HG03280 (cell line): ENCODE results near the gene TCF12.
"Not testable (repeated sequence)": the region's sequence is repeated elsewhere in the genome, so short reads cannot be mapped to it uniquely, and the experiment has no call there.

Source experiments
- ATAC-seq: cut with Tn5 transposase; IDR thresholded peaks from one replicate; pipeline ENCODE4 v1.9.1; 2021; ENCODE audit warnings: mild to moderate bottlenecking, moderate library complexity; ENCODE audit not compliant: unreplicated experiment

TCF12 gene

GRCh38 chr15:57158997-57159668 lies 240.7 kb downstream of the TCF12 start:
- no peak for ATAC-seq

- ATAC-seq = no peak
Observed at GRCh38 chr15:57159767-57160166, 241.3 kb downstream of the TCF12 start.

- no peak for ATAC-seq
Observed at GRCh38 chr15:57160823-57161560, 242.5 kb downstream of the TCF12 start.

- not testable (repeated sequence) for ATAC-seq
Observed at GRCh38 chr15:57164251-57164650, 245.8 kb downstream of the TCF12 start.

DNA sequence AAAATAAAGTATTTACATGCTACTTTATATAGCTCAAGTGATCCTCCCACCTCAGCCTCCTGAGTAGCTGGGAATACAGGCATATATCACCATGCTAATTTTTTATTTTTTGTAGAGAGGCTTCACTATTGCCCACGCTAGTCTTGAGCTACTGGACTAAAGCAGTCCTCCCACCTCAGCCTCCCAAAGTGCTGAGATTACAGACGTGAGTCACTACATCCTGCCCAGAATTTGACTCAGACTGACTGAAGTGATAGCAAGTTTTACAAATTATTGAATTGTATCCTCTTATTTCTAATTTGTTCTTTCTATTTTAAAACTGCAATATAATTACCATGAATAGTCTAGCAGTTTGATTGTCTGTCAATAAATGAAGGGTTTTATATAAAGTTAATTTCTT lies 247.5 kb downstream of the TCF12 start:
- no peak for ATAC-seq

DNA sequence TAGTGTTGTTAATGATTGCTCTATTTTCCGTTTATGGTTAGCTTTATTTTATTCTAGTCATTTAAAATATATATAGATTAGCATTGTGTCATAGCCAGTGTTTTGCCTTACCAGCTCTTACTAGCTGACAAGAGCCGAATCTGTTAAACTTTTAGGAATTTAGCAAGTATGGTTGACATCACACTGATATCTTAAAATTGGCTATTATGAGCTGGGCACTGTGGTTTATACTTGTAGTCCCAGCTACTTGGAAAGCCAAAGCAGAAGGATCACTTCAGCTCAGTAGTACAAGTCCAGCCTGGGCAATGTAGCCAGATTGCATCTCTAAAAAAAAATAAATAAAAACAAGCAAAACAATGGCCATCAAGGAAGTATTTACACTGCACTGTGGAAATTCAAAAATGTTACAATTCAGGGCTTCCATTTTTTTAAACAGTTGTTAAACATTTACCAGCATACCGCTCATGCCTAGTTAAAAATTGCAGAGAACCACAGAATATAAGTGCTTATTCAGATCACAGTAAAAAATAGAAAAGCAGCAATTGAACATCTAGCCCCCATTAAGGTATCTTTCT lies 249.5 kb downstream of the TCF12 start:
- ATAC-seq = no peak

DNA sequence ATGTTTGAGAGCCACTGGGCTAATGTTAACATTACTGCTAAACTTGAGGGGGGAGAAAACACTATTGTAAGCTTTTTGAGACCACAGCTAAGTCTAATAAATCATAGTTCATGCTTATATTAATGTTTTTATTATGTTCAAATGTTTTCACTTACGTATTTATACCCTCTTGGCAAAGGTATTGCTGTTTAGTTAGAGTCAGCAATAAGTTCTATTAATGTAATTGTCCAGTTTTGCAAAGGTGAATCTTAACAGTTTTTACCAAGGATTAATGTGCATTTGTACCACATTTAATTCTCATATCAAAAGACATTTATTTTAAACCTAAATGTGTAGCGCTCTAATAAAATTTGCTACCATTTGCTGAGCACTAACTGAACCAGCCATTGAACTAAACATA lies 251.2 kb downstream of the TCF12 start:
- no peak for ATAC-seq

DNA sequence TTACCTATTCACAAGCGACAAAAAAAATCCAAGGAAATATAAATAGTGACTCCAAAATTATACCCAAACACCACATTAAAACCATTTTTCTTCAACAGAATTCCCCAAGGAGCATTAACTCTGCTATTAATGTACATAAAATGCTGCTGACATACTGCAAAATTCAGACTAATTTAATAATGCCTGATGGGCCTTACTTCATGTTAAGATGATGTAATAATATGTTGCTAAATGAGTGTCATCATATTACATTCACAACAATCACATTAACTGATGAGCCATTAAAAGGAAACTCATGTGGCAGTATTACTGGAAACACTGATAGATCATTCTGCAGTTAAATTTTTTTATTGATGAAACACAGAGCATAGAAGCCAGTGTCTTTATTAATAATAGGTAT lies 253.0 kb downstream of the TCF12 start:
- no peak for ATAC-seq

DNA sequence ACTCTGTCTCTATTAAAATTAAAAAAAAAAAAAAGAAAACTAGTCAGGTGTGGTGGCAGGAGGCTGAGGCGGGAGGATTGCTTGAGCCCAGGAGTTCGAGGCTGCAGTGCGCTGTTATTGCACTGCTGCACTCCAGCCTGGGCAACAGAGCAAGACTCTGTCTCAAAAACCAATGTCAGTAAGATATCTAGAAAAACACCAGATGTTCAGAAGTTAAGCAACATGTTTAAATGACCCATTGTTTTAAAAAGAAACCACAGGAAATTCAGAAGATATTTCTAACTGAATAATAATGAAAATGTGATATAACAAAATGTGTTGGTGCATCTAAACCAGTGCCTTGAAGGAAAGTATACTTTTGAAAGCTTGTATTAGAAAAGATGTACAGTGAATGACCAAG lies 254.5 kb downstream of the TCF12 start:
- no peak for ATAC-seq

- ATAC-seq = no peak
Observed at GRCh38 chr15:57183041-57183440, 264.6 kb downstream of the TCF12 start.

GRCh38 chr15:57183614-57184344 lies 265.3 kb downstream of the TCF12 start:
- no peak for ATAC-seq

DNA sequence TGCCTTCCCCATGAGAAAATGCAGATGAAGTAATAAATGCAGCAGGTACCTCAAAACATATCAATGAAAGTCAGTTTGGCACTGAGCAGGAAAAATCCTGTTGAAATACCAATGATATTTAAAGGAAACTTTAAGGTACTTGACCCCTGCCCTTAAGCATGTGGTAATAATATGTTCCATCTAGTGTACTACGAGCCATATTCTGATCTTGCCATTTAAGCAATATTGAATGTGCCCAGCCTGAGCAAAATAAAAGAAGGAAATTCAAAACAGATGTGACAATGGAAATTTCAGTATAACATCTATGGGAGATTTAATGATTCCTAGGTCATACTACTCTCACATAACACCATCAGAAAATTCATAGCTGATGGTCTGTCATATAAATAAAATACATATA lies 266.1 kb downstream of the TCF12 start:
- ATAC-seq = no peak

- no peak for ATAC-seq
Observed at GRCh38 chr15:57185507-57186074, 267.1 kb downstream of the TCF12 start.

DNA sequence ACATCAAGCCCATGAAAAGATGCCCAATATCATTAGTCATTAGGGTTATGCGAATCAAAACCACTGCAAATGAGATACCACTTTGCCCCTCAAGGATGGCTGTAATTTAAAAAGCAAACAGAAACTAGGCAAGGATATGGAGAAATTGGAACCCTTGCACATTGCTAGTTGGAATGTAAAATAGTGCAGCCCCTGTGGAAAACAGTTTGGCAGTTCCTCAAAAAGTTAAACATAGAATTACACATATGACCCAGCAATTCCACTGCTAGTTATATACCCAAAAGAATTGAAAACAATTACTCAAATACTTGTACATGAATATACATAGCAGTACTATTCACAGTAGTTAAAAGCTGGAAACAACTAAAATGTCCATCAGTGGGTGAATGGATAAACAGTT lies 271.0 kb downstream of the TCF12 start:
- no peak for ATAC-seq

- no peak for ATAC-seq
Observed at GRCh38 chr15:57190208-57190607, 271.8 kb downstream of the TCF12 start.

- no peak for ATAC-seq
Observed at GRCh38 chr15:57193161-57193560, 274.7 kb downstream of the TCF12 start.

DNA sequence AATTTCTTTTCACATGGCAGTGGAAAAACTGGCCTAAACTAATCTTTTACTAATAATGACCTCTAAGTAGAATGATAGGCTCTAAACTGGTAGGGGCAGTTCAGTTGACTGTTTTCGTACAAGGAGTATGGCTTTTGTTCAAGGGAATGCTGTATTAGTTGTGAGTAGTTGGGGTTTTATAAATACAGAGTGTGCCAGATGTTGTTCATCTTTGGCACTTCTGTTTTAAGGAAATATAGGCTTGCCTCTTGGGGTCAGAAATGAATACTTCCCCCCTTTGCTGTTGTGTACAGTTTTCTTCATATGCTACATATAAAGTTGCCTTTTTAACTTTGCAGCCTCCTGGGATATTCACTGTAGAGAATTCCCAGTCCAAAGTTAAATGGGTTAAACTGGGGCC lies 276.9 kb downstream of the TCF12 start:
- ATAC-seq = no peak

DNA sequence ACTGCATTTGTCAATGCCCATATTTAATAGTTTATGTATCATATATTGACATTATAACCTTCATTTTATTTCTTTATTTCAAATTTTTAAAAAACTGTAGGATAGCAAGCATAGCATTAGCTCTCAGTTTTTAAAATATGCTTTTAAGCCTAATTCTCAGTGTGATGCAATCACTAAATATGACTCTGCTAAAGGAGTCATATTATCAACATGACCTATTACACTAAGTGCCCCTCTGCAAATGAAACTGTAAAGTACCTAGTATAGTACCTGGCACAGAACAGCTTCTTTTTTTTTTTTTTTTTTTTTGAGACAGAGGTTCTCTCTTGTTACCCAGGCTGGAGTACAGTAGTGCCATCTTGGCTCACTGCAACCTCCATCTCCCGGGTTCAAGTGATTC lies 278.4 kb downstream of the TCF12 start:
- no peak for ATAC-seq

DNA sequence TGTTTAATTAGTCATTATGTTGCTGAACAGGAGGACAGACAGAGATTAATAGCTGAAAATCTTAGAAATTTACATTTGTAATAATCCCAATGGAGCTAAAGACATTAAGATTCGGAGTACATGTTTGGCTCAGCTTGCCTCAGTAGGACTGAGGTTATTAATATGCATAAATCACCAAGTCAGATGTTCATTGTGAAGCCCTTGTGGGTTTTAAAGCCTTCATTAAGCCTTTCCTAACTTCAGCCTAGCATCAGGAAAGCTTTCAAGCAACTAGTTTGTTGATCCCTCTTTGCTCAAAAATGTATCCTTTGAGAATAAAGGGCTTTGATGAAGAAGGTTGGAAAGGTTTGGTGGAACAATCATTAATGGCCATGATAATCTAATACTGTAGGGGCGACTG lies 279.7 kb downstream of the TCF12 start:
- ATAC-seq = no peak

GRCh38 chr15:57198654-57199291 lies 280.3 kb downstream of the TCF12 start:
- ATAC-seq = no peak

DNA sequence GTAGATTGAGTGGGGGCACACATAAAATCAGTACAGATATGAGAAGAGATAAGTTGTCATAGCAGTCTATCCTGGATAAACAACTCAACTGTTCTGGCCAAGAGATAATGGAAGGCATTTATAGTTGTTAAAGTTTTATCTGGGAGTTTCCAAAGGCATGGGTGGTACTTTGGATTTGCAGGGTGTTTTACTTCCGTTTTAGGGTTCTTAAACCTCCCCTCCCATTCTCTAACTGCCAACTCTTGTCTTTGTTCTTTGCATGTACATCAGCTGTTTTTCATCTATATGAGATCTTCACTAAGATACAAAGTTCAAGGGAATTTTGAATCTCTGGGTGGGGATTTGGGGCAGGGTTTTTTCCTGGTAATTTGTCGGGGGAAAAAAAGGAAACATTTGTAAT lies 283.1 kb downstream of the TCF12 start:
- ATAC-seq = no peak
